Stimulated activated CD4-positive, alpha-beta T cell treated with anti-CD3 and anti-CD28 coated beads, Interleukin-12 subunit alpha, Interleukin-12 subunit beta, amount 100 ng/mL, for 4 hours (primary cell): ENCODE results near the gene HLA-DQA1.
A peak's percentile ranks its signal among the peaks of the same experiment; 100 is the strongest.
"Not testable (repeated sequence)": the region's sequence is repeated elsewhere in the genome, so short reads cannot be mapped to it uniquely, and the experiment has no call there.

Source experiments
- DNase-seq: peaks from one replicate; pipeline ENCODE4 v3.0.0-alpha.2; 2020

The HLA-DQA1 gene

DNA sequence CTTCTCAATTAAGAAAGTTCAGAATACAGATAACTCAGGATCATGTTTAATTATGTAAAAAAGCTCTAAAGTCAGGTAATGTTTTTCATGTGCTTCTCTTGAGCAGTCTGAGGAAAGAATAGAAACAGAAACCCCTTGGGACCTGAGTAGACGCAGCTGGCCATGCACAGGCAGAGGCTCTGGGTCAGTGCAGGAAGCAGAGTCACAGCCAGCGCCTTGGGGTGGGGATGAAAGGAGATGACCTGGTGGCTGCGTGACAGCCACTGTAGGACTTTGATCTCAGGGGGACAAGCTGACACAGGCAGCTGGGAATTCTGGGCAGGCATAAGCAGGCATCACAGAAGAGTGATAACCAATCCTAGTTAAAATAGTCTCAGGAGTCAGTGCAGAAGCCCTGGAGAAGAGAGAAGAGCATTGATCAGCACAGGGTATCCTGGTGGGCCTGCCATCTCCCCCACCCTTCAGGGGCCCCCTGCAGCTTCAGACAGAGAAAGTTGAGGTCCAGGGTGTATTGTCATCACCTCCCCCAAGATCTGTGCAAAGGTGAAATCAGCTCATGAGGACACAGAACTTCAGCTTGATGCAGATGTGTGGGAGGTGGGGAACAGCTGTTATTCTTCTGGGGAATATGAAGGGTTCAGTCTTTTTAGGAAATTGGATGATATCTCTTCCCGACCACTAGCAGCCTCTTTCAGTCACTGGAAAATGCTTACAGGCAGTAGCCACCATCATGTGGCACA, 22.8 kb downstream of the HLA-DQA1 start:
- no peak for DNase-seq

DNA sequence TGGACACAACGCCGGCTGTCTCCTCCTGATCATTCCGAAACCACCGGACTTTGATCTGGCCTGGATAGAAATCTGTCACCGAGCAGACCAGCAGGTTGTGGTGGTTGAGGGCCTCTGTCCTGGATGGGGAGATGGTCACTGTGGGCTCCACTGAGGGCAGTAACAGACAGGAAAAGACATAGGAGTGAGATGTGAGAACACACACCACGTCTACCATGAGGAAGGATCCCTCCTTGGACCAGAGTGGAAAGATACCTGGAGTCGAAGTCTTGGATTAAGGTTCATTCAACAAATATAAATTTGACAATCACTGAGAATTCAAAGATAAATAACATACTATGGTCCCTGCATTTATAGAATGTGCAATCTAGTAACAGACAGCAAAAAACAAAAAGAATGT, 24.9 kb downstream of the HLA-DQA1 start:
- no peak for DNase-seq

DNA sequence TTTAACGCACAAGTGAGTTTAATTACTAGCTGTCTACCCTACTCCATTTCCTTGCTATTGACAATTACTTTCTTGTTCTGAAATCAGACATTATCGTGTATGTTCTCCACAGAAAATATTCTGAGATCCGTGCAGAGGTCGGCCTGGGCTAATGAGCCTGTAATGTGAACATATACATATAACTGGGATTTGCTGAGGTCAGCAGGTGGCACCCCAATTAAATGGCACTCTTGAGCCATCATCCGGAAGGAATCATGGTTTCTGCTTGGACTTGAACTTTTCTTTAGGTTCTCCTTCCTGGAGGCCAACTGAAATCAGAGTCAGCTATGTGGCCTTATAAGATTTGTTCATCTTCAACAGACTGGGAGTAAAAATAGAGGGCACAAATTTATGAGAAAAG, 25.6 kb downstream of the HLA-DQA1 start:
- DNase-seq = no peak

DNA sequence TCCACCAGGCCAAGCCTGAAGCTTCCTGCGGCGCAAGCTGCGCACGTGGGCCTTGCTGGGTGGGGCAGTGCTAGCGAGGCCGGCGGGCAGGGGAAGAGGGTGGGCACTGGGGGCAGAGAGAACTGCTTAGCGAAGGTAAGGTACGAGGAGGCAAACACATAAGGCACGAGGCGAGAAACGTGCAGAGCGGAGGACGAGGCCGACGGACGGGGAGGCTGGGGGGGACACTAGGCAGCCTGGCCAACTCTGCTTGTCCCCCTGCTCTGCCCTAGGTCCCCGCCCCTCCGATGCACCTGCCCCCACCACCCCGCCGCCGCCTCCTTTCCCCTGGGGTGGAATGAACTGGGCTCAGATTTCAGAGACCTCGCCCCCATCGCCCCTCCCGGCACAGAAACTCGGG, 27.1 kb downstream of the HLA-DQA1 start:
- DNase-seq = no peak

DNA sequence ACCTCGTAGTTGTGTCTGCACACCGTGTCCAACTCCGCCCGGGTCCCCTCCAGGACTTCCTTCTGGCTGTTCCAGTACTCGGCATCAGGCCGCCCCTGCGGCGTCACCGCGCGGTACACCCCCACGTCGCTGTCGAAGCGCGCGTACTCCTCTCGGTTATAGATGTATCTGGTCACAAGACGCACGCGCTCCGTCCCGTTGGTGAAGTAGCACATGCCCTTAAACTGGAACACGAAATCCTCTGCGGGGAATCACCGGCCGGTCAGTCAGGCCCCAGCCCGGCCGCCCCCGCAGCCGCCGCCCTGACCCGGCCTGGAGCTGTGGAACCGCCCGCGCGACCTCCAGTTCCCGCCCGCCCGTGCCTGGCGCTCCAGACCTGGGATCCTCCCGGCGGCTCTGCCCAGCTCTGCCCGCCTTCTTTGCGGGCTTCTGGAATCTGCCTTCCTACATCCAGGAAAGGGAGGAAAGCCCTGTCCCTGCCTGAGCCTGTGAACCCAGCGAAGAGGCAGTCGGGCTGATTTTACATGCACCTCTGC, 27.7 kb downstream of the HLA-DQA1 start:
- DNase-seq = peak; percentile 35

DNA sequence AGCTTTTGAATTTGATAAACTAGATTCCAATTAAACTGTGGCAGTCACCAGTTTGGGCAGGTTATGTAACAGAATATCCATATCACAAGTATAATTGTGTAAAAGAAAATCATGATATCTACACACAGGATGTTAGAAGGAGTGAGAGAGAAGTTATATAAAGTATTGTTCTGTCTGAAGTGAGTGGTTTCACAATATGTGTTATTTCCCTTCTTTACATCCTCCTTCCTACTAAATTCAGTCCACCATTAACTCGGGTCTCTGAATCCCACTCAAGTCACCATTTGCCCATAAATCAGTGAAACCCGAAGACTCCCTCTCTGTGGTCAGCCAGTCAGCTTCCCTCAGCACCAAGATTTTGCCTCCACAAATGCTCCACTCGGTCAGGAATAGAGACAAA, 28.5 kb downstream of the HLA-DQA1 start:
- no peak for DNase-seq

DNA sequence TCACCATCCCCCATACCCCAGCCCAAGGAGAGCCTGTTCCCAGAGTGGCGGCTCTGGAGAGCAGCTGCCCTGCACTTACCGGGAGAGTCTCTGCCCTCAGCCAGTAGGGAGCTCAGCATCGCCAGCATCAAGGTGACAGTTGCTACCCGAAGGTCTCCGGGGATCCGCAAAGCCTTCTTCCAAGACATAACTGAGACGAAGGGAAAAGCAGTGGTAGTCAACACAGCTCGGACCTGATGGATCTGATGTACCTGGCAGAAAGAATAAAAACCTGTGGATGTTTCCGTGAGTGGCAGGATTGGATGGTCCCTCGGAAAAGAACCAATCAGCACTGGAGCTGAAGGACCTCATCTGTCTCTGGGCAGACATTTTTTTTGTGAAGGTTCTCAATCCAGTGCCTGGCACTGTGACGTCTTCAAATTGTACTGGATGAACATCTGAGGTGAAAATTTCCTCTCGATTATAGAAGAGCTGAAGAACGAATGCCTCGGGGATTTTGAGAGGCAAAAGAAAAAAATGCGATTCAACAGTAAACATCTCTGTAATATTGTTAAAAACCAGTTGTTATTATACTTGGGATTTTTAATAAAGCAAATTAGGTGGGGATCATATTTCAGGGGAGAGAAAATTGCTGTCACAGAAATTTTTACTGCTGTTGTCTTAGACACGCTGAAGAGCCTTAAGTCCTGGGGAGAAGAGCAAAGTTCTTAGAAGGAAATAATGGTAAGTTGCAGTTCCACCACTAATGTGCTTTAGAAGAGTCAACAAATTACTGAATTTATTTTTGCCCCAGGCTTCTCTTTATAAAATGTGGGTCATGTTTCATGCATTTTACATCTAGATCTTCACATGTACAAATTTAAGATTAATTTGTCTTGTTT, 29.5 kb downstream of the HLA-DQA1 start, which contains the start of gene HLA-DQB1:
Gene HLA-DQB1, minus strand, starts transcription at position 238 of the 881 bp plus-strand sequence. Its CDS starts 50 bp downstream, at position 188.
- DNase-seq = peak; percentile 26

DNA sequence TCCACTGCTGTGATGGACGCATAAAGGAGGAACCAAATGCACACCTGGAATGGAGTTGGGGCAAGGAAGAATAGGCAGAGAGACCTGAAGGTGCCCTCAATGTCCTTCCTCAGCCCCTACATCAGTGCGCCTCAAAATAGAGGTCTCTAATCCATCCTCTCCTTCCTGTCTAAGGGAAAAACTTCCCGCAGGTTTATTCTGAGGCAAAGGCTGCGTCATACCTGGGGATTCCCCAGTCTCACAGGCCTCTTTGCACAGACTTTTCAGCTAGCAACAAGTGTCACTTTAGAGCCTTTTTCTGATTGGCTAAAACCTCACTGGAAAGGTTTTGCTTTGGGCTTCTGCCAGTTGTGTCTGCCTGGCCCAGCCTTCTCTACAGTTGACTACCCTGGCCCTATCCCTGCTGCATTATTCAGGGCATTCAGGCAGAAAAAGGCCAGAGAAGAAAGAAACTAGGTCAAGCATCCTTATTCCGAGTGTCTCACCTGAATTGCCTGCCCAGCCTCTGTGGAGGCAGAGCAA, 31.1 kb downstream of the HLA-DQA1 start:
- peak; percentile 5 for DNase-seq

DNA sequence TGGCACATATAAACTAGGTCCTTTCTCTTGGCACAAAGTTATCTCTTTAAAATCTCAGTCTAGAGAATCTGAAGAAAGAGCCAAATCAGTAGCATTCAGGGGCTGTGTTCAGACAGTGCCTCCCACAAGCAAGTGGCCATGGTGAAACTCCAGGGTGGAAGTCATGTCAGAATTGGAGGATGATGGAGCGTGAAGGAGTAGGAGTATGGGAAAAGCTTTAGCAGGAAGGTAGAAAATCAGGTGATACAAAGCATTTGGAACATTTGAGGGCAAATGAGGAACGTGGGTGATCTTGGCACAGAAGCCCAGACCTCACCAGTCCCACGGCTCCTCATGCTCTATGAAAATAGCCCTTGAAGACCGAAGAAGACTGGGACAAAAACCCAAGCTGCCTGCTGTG, 32.0 kb downstream of the HLA-DQA1 start:
- no peak for DNase-seq

DNA sequence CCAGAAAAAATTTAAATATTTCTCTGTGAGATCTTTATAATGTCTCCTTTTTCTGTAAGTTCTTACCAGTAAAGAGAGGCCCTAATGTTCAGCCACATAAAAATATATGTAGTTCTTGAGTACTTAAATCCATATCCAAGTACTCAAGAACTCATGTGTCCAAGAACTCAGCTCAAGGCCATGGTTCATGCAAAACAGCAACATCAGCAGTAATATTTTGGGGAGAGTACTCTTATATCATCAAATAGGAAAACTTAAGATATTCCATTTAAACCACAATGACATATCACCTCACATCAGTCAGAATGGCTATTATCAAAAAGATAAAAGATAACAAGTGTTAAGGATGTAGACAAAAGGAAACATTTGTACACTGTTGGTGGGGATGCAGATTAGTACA, 32.7 kb downstream of the HLA-DQA1 start:
- no peak for DNase-seq

DNA sequence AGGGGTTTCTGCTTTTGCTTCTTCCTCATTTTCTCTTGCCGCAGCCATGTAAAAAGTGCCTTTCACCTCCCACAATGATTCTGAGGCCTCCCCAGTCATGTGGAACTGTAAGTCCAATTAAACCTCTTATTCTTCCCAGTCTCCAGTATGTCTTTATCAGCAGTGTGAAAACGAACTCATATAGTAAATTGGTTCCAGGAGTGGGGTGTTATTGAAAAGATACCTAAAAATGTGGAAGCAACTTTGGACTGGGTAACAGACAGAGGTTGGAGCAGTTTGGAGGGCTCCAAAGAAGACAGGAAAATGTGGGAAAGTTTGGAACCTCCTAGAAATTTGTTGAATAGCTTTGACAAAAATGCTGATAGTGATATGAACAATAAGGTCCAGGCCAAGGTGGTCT, 34.7 kb downstream of the HLA-DQA1 start:
- DNase-seq = not testable (repeated sequence)

DNA sequence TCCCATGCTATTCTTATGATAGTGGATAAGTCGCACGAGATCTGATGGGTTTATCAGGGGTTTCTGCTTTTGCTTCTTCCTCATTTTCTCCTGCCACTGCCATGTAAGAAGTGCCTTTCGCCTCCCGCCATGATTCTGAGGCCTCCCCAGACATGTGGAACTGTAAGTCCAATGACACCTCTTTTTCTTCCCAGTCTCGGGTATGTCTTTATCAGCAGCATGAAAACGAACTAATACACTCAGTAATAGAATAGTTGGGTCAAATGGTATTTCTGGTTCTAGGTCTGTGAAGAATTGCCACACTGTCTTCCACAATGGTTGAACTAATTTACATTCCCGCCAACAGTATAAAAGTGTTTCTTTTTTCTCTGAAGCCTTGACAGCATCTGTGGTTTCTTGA, 36.9 kb downstream of the HLA-DQA1 start:
- not testable (repeated sequence) for DNase-seq

DNA sequence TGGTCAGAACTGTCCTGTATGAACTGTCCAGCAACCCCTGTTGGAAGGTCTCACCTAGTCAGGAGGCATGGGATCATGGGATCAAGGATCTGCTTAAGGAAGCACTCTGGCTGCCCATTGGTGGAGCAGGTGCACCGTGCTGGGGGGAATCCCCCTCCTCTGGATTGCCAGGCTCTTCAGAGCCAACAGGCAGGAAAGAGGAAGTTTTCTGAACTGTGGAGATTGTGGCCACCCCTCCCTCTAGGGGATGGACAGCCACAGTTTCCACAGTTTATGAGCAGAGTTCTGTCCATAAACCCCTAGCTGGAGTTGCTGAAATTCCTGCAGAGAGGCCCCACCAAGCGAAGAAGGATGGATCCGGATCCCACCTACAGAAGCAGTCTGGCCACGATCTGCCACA, 42.3 kb downstream of the HLA-DQA1 start:
- DNase-seq = no peak

DNA sequence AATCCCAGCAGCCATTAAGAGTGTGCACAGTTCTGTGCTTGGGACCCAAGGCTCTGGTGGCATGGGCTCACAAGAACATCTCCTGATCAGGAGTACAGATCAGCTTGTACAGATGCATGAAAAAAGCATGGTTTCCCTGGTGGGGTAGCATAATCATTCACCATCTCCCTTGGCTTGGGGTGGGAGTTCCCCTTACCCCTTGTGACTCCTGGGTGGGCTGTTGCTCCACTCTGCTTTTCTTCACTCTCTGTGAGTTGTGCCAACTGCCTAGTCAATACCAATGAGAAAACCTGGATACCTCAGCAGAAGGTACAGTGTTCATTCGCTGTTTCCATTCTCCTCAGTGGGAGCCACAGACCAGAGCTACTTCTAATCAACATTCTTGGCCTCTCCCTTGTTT, 42.8 kb downstream of the HLA-DQA1 start:
- DNase-seq = no peak

DNA sequence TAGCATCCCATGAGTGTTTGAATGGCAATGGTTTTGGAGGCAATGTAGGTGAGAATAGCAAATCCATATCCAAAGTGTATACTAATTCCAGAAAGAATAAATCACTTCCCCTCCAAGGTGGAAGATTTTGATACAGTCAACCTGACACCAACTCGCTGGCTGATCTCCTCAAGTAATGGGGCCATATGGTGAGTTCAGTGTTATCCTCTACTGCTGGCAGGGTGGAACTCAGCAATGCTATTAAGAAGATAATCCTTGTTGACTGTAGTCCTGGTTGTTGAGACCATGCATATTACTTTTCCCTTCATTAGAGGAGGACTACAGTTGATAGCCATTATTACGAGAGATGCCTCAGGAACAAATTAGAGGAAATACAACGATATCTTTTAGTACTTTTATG, 47.0 kb downstream of the HLA-DQA1 start:
- no peak for DNase-seq

DNA sequence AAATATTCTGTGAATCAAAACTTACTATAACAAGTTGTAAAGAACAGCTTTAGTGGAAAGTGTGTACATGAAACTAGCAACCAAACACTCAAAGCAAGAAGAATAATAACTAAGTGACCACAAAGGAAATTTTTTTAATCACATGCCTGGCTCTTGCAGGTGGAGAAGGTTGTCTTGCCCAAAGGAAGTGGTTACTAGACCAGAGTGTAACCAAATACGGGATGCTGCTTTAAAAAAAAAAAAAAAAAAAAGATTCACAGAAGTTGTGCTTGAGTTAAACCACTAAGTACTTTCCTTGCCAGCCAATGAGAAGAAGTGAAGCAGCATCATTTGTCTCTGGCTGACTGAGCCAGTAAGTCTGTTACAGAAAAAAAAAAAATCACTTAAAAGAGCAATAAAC, 48.4 kb downstream of the HLA-DQA1 start:
- no peak for DNase-seq

DNA sequence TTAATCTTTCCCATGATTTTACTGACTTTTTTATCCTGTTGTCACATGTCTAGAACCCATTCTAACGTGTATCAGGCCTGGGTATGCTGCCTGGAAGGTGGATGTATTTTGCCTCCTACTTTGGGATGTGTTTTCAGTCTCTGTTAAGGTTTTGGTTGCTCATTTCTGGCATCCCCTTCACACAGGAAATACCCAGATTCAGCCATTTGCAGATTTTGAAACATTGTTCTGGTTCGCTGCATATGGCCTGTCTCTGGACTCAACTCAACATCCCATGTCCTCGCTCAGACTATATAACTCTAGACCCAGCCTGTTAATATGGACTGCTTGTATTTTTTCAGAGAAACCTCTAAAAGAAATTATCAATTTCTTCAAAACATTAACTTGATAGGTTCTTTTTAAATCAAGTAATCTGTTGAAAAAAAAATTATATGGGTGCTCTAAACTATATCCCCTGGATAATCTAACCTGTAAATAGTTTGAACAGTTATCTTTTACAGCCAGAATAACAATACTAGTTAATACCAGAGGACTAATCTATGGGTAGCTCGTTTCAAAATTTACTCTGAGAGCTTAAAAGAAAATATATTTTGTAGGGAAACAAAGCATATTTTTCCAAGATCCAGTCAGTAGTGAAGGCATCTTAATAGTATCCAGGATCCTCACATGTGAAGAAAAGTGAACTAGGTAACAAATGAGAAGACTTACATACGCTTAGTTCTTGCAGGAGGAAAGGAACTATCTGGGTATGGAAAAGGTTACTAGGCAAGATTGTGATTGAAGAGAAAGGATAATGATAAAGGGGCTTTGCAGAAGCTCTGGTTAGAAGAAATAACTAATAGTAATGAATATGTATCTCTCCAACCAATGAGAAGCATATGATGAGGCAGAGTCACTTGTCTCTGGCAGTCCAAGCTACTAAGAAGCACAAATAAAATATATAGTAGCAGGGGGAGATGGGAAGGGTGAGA, 52.6 kb downstream of the HLA-DQA1 start:
- no peak for DNase-seq

DNA sequence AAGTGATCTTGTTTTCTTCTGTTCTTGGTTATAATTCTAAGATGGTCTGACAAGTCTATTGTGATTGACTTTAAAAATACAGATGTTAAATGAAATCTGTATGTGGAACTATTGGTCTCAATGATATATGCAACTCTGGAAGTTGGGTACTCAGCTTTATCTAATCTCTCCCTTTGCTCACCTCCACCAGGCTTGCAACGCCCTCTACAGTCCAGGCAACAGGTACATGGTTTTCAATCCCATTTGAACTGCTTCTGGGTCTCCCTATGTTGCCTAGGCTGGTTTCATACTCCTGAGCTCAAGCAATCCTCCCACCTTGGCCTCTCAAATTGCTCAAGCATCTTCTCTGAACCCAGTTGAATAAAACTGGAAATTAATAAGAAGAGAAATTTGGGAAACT, 54.8 kb downstream of the HLA-DQA1 start:
- DNase-seq = peak; percentile 25
